Activated T-helper 1 cell treated with anti-CD3 and anti-CD28 coated beads, Interleukin-12 subunit alpha, Interleukin-12 subunit beta, Interleukin-2, Interleukin-4 antibody, amounts not matched to agents 30 ng/mL and 10 ng/mL and 1 ng/mL, durations not matched to agents 14 hours and 24 hours and 36 hours (primary cell): Measurements from ENCODE around the gene NUP43. TPM values are rescaled to one million over a fixed set of nuclear protein-coding genes. Genes with fewer than 3 reads are reported as not detected.
"Not testable (repeated sequence)": the region's sequence is repeated elsewhere in the genome, so short reads cannot be mapped to it uniquely, and the experiment has no call there.

Experiments used
- DNase-seq: peaks from one replicate; pipeline ENCODE4 v3.0.0; 2021; ENCODE audit warnings: low spot score
- H3K27ac Mint-ChIP-seq: one replicate; pipeline ENCODE4 v1.8.0; 2021; ENCODE audit warnings: mild to moderate bottlenecking, mixed read lengths
- H3K27me3 Mint-ChIP-seq: one replicate; pipeline ENCODE4 v1.8.0; 2022; ENCODE audit warnings: mild to moderate bottlenecking, moderate library complexity, mixed read lengths; ENCODE audit not compliant: insufficient read depth
- H3K36me3 Mint-ChIP-seq: one replicate; pipeline ENCODE4 v1.8.0; 2021; ENCODE audit warnings: low read depth, mixed read lengths
- H3K4me1 Mint-ChIP-seq: one replicate; pipeline ENCODE4 v1.8.0; 2021; ENCODE audit warnings: low read depth, mixed read lengths
- H3K4me3 Mint-ChIP-seq: one replicate; pipeline ENCODE4 v1.8.0; 2021; ENCODE audit warnings: mild to moderate bottlenecking, moderate library complexity, mixed read lengths
- H3K9me3 Mint-ChIP-seq: one replicate; pipeline ENCODE4 v1.8.0; 2021; ENCODE audit warnings: mixed read lengths
- intact Hi-C: fragments of 100-400 bp; cut with micrococcal nuclease; formaldehyde crosslinking; loops from one replicate; pipeline ENCODE4 v1.15.1; 2024
- total RNA-seq: library from RNA; stranded (reverse); gene quantifications from 2 replicates; pipeline ENCODE4 v1.2.3, GENCODE V29; 2022

Gene NUP43
- total RNA-seq, 1 donor from 2014 or later: 81.3 TPM

GRCh38 chr6:149711711-149712110 is 34.6 kb downstream of the NUP43 start:
- Mint-ChIP-seq H3K4me3 (no peak overlapping the region), H3K27ac (no peak overlapping the region), H3K36me3 (peaks cover 11% of the 10 kb centered on the region), H3K9me3 (no peaks in the 10 kb centered on the region), H3K4me1 (peaks cover 42% of the 10 kb centered on the region), H3K27me3 (no peaks in the 10 kb centered on the region)
- DNase-seq: no peak
- intact Hi-C loops: no loop called here

DNA sequence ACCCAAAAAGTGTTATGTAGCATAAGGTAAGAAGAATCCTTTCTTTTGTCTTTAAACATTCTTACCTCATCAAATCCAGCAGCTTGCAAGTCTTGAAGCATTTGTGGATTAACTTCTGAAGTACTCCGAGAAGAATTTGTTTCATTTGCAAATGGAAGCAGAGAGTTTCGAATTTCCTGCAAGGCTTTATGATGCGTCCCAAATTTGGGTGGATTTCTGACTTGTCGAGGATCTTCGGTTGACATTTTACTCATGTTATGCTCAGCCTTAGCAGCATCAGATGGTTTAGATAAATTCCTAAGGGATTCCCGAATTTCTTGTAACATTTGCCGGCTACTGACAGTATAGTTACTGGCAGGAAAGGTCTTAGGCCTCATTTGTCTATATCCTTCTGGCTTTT is 44.6 kb downstream of the NUP43 start:
- intact Hi-C loops: loop anchor here (2.0 kb wide), 1 partner anchor 15 kb away; no protein-coding TSS in a partner anchor
- no peak for DNase-seq
- H3K4me3 Mint-ChIP-seq: no peak overlapping the region
- H3K27me3 Mint-ChIP-seq: no peaks in the 10 kb centered on the region
- peaks cover 7% of the 10 kb centered on the region for H3K36me3 Mint-ChIP-seq
- H3K27ac Mint-ChIP-seq: no peak overlapping the region
- H3K4me1 Mint-ChIP-seq: peaks cover 18% of the 10 kb centered on the region
- no peaks in the 10 kb centered on the region for H3K9me3 Mint-ChIP-seq

DNA sequence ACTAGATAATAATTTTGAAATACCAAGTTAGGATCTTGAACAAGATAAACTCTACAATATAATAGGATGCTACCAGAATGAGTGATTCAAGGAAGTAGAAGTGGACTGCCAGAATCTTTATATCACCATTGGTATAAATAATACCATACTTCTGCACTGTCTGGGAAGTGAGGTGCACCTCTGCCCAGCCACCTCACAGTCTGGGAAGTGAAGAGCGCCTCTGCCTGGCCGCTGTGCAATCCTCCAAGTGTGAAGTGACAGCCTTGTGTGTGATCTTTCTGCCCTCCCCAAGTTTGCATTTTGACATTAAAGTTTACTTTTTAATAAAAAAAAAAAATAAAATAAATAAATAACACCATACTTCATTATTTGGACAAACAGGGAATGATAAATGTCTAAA is 47.2 kb downstream of the NUP43 start:
- no peak for DNase-seq
- H3K4me1 Mint-ChIP-seq: peaks cover 12% of the 10 kb centered on the region
- H3K27me3 Mint-ChIP-seq: no peaks in the 10 kb centered on the region
- no peaks in the 10 kb centered on the region for H3K9me3 Mint-ChIP-seq
- H3K27ac Mint-ChIP-seq: no peak overlapping the region
- H3K36me3 Mint-ChIP-seq: peaks cover 8% of the 10 kb centered on the region
- H3K4me3 Mint-ChIP-seq: no peak overlapping the region
- intact Hi-C loops: no loop called here

DNA sequence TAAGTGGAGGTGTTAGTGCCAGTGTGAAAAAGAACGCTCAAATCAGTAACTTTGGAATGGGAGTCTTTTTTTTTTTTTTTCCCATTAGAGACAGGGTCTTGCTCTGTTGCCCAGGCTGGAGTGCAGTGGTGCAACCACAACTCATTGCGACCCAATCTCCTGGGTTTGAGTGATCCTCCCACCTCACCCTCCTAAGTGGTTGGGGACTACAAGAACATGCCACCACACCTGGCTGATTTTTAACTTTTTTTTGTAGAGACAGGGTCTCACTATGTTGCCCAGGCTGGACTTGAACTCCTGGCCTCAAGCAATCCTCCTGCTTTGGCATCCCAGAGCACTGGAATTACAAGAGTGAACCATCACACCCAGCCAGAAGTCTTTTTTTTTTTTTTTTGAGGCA is 48.2 kb downstream of the NUP43 start:
- DNase-seq: no peak
- H3K27me3 Mint-ChIP-seq: no peaks in the 10 kb centered on the region
- intact Hi-C loops: no loop called here
- H3K9me3 Mint-ChIP-seq: no peaks in the 10 kb centered on the region
- no peak overlapping the region for H3K27ac Mint-ChIP-seq
- H3K4me3 Mint-ChIP-seq: no peak overlapping the region
- H3K36me3 Mint-ChIP-seq: peaks cover 12% of the 10 kb centered on the region
- peaks cover 6% of the 10 kb centered on the region for H3K4me1 Mint-ChIP-seq

GRCh38 chr6:149696901-149697300 is 49.4 kb downstream of the NUP43 start:
- intact Hi-C loops: no loop called here
- no peak for DNase-seq
- Mint-ChIP-seq H3K36me3 (peaks cover 13% of the 10 kb centered on the region), H3K27ac (no peak overlapping the region), H3K4me1 (peaks cover 6% of the 10 kb centered on the region), H3K4me3 (no peak overlapping the region), H3K9me3 (no peaks in the 10 kb centered on the region), H3K27me3 (no peaks in the 10 kb centered on the region)

DNA sequence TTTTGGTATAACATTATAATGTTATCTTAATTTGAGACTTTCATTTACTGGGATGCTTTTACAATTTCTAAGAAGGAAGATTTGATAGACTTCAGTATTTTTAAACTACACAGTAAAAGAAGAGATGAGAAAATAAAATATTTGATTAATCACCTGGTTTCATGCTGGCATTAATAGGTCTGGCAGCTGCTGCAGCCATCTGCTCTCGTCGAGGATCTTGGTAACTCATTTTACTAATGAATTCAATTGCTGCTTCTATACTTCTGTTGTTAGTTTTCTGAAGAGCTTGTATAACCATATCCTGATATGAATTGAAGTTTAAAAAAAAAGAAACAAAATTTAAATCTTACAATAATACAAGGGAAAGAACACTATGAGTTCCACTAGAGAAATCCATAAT is 51.4 kb downstream of the NUP43 start:
- Mint-ChIP-seq H3K36me3 (peaks cover 19% of the 10 kb centered on the region), H3K4me1 (peaks cover 6% of the 10 kb centered on the region), H3K27ac (no peak overlapping the region), H3K27me3 (no peaks in the 10 kb centered on the region), H3K4me3 (no peak overlapping the region), H3K9me3 (no peaks in the 10 kb centered on the region)
- intact Hi-C loops: no loop called here
- DNase-seq: no peak

DNA sequence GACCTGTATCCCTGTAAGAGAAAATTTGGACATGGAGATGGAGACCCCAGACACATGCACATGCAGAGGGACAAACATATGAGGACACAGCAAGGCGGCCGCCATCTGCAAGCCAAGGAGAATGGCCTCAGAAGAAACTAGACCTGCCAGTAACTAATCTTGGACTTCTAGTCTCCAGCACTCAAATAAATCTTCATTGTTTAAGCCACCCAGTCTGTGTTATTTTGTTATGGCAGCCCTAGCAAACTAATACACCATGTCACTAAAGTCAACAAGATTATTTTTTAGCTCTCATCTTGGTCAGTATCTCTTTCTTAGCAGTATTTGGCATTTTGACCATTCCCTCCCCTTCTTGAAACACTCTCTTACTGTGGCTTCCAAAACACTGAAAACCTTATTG is 55.1 kb downstream of the NUP43 start:
- Mint-ChIP-seq H3K4me3 (no peak overlapping the region), H3K9me3 (no peaks in the 10 kb centered on the region), H3K27me3 (no peaks in the 10 kb centered on the region), H3K27ac (no peak overlapping the region), H3K36me3 (peaks cover 27% of the 10 kb centered on the region), H3K4me1 (peaks cover 19% of the 10 kb centered on the region)
- intact Hi-C loops: no loop called here
- DNase-seq: no peak

- H3K4me3 Mint-ChIP-seq: no peak overlapping the region
- H3K36me3 Mint-ChIP-seq: peaks cover 22% of the 10 kb centered on the region
Measured at GRCh38 chr6:149686230-149686629, 60.1 kb downstream of the NUP43 start.

GRCh38 chr6:149683256-149683859 is 63.0 kb downstream of the NUP43 start:
- intact Hi-C loops: no loop called here
- Mint-ChIP-seq H3K9me3 (no peaks in the 10 kb centered on the region), H3K4me1 (peaks cover 26% of the 10 kb centered on the region), H3K4me3 (no peak overlapping the region), H3K27me3 (no peaks in the 10 kb centered on the region), H3K27ac (no peak overlapping the region), H3K36me3 (peaks cover 28% of the 10 kb centered on the region)
- DNase-seq: no peak

More at GRCh38 chr6:149686230-149686629, 60.1 kb downstream of the NUP43 start:
- intact Hi-C loops: loop anchor here (5.0 kb wide), 1 partner anchor 39 kb away; the partner anchor contains the start of gene KATNA1
- peaks cover 21% of the 10 kb centered on the region for H3K4me1 Mint-ChIP-seq
- no peak for DNase-seq
- no peaks in the 10 kb centered on the region for H3K9me3 Mint-ChIP-seq
- peak overlapping the region; percentile 34 for H3K27ac Mint-ChIP-seq
- no peaks in the 10 kb centered on the region for H3K27me3 Mint-ChIP-seq

DNA sequence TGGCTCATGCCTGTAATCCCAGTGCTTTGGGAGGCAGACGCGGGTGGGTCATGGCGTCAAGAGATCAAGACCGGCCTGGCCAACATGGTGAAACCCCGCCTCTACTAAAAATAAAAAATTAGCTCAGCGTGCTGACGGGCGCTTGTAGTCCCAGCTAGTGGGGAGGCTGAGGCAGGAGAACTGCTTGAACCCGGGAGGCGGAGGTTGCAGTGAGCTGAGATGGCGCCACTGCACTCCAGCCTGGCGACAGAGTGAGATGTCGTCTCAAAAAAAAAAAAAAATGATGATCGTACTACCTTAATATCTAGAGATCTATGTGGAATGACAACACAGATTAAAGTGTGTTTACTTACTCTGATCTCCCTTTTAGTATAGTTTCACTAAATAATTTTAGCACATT is 64.5 kb downstream of the NUP43 start:
- DNase-seq, H3K9me3 Mint-ChIP-seq, H3K4me3 Mint-ChIP-seq, H3K27me3 Mint-ChIP-seq, intact Hi-C loops, H3K27ac Mint-ChIP-seq: not testable (repeated sequence)
- Mint-ChIP-seq H3K4me1 (peaks cover 21% of the 10 kb centered on the region), H3K36me3 (peaks cover 36% of the 10 kb centered on the region)

GRCh38 chr6:149681209-149681608 is 65.1 kb downstream of the NUP43 start:
- no peak overlapping the region for H3K4me3 Mint-ChIP-seq
- no peaks in the 10 kb centered on the region for H3K27me3 Mint-ChIP-seq
- no peak overlapping the region for H3K27ac Mint-ChIP-seq
- no peaks in the 10 kb centered on the region for H3K9me3 Mint-ChIP-seq
- DNase-seq: no peak
- peaks cover 33% of the 10 kb centered on the region for H3K36me3 Mint-ChIP-seq
- H3K4me1 Mint-ChIP-seq: peaks cover 14% of the 10 kb centered on the region
- intact Hi-C loops: no loop called here

DNA sequence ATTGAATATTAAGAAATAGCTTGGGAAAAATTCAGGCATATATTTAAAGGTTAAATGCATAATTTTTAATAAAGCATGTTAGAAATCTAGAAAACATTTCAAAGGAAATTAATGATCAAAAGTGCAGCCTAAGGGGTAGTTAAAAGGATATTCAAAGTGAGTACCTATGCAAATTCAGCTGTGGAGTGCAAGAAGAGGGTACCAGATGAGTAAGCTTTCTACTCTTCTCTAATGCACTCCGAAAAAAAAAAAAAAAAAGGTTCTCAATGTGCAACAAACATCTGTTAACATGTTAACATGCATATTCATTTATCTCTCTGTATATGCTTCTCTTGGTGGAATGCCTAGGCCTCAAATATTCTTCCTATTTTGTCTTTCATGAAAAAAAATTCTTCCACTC is 65.8 kb downstream of the NUP43 start:
- intact Hi-C loops: no loop called here
- Mint-ChIP-seq H3K4me3 (no peak overlapping the region), H3K4me1 (peaks cover 13% of the 10 kb centered on the region), H3K36me3 (peaks cover 35% of the 10 kb centered on the region), H3K27ac (no peak overlapping the region), H3K27me3 (no peaks in the 10 kb centered on the region), H3K9me3 (no peaks in the 10 kb centered on the region)
- no peak for DNase-seq
